ENCODE data around the gene BRINP1.
"Not testable (repeated sequence)": the region's sequence is repeated elsewhere in the genome, so short reads cannot be mapped to it uniquely, and the experiment has no call there.

Gene BRINP1

GRCh38 chr9:119215651-119216050, 153.6 kb downstream of the BRINP1 start:
- DNase-seq (ENCODE audit: low read depth in 2 of 3, low spot score in 2 of 3): no peak

DNA sequence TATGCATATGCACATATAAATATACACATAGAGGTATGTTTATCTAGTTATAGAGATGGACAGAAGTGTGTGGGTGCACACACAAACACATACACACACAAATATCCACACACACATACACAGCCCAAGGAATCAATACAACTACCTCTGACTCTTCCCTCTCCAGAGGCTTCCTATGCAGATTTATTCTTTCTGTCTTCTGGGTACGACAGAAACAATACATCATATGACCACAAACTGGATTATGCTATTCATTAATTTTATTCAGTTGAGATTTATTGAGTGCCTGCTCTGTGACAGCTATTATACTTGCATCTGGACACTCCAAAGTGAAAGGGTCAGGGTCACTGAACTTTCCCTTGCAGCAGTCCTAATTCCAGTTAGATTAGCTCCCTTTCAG, 155.8 kb downstream of the BRINP1 start:
- DNase-seq (ENCODE audit: low read depth in 2 of 3, low spot score in 2 of 3): no peak

DNA sequence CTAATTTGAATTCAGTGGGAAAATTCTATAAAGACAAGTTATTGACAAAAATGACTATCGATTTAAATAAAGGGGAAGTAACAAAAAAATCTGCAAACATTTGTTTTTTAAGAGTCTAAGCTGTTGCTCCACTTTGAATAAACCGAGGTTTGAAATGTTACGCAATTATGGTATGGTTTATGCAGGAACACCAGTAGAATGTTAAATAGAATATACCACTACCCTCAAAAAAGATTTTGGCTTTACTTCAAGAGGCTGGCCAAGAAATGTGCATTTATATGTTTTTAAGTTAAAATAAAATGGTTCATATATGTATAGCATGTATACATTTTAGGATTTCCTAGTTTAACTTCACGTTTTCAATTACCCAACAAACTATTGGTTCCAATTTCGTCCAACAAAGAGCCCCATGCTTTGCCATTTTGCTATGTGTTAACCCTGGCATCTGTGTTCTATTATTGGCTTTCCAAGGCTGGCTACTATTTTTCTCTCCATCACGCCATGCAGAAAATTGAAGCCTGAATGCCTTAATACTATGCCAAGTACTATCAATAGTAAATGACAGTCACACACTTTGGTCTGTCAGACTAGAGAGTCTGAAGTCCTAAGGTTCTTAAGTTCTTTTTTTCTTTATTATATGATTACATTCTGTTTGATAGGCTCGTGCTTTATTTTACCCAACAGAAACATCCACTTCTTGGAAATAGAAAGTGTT, 171.2 kb downstream of the BRINP1 start:
- no peak for DNase-seq (ENCODE audit: low read depth in 2 of 3, low spot score in 2 of 3)

DNA sequence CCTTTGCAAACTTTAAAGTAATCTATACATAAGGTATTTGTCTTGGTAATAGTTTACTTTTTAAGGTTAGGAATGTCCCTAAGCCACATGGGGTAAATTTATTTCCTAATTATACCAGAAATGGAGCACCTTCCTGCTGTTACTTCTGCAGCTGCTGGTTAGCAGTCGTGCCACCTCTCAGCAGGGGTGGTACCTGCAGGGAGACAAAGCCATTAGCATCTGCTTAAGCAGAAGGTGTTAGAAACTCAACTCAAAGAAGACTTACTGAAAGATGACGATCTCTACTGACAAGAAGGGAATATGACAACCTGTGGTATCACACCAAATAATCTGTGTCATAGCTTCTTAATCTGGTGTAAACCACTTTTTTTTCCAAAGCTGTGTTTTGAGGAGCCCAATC, 173.7 kb downstream of the BRINP1 start:
- DNase-seq (ENCODE audit: low read depth in 2 of 3, low spot score in 2 of 3): no peak

DNA sequence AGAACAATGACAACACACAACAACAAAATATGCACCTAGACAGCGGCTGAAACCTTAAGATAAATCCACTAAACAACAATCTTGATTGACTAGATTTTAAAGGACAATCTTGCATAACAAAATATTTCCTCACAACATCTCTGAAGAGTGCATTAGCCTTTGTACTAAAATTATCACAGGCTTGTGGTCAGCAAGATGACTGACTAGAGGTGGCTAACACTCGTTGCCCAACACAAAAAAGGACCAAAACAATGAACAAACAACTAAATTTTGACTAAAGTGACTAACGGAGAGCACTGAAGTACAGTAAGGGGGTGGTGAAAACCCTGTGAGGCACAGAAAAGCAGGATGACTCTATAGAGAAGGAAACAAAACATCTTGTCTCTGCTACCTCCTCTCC, 183.9 kb downstream of the BRINP1 start:
- DNase-seq (ENCODE audit: low read depth in 2 of 3, low spot score in 2 of 3): no peak

DNA sequence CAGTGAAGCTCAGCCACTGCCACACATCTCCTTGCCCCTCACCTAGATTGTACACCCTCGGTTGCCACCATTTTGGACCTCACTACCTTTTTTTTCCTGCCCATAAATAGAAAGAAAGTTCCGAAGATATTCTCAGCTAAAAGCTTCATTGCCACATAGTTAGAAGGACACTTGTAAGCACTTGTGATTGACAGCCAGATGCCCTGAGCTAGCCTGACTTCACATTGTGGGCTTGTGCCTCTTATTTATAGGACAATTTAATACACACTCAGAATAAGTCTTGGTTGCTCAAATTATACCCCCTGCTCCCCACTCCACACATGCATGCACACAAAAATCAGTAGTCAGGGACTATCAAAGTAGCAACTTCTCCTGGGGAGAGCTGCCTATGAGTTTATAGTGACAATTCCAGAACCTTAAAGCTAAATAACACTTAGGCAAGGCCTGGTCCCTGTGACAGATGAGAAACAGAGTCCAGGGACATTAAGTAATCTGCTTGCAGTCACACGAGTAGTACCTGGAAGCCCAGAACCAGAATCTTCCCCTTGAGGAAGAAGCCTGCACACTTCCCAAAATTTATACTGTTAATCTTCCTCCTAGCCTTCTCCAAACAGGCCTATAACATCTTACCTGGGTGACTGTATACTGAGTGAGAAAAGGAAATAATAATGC, 184.8 kb downstream of the BRINP1 start:
- DNase-seq (ENCODE audit: low read depth in 2 of 3, low spot score in 2 of 3): no peak

- DNase-seq (ENCODE audit: low read depth in 2 of 3, low spot score in 2 of 3): no peak
These were observed 187.7 kb downstream of the BRINP1 start for GRCh38 chr9:119181561-119181960.

DNA sequence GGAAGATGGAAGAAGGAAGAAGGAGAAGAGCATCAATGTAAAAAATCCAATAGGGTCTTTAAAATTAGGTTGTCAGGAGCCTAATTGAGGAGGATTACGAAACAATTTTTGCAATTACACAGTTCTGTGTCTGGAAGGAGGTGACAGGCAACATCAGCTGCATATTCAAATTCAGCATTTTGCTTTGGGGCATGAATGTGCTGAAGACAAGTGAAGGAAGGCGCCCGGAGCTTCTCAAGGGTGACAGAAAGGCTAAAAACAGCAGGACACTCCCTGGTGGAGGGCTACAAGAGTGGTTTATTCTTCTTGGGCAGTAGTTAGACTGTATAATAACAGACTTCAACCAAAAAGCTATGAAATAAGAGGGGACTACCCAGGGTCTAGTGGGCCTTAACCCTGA, 188.3 kb downstream of the BRINP1 start:
- no peak for DNase-seq (ENCODE audit: low read depth in 2 of 3, low spot score in 2 of 3)

- no peak for DNase-seq (ENCODE audit: low read depth in 2 of 3, low spot score in 2 of 3)
These were observed 189.5 kb downstream of the BRINP1 start for GRCh38 chr9:119179701-119180100.

DNA sequence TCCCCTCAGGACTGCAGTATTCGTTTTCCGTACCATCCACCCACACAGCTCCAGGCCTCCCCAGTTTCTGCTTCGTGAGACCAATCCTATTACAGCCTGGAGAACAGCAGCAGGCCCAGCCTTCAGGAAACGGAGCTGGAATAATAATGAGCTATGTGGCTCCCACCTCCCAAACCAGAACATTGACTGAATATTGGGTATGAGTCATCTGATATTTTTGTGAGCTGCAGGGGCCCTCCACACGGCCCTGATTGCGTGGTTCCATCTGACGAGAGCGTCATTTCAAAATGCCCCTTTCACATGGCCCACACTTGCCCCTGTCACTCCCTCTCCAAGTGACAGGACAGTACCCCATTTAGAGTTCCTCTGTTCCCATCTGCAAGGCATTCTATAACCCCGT, 192.0 kb downstream of the BRINP1 start:
- DNase-seq (ENCODE audit: low read depth in 2 of 3, low spot score in 2 of 3): no peak

DNA sequence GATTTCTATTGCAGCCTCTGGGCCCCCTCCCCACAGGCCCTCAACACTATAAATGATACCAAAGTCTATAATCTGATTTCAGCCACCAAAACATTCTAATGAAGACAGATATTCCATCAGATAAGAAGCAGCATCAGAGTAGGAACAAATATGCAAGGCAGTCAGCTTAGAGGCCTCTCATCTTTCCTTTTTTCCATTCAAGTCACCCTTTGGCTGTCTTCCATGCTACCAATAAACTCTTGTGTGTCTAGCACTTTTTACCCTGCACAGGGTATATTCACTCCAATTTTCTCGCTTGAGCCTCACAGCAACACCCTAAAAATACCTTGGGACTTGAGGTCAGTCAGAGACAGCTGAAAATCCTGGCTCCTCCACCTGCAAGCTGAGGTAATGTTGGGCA, 193.7 kb downstream of the BRINP1 start:
- no peak for DNase-seq (ENCODE audit: low read depth in 2 of 3, low spot score in 2 of 3)

- DNase-seq (ENCODE audit: low read depth in 2 of 3, low spot score in 2 of 3): not testable (repeated sequence)
These were observed 200.0 kb downstream of the BRINP1 start for GRCh38 chr9:119169222-119169621.

- no peak for DNase-seq (ENCODE audit: low read depth in 2 of 3, low spot score in 2 of 3)
These were observed 201.4 kb downstream of the BRINP1 start for GRCh38 chr9:119167876-119168275.

DNA sequence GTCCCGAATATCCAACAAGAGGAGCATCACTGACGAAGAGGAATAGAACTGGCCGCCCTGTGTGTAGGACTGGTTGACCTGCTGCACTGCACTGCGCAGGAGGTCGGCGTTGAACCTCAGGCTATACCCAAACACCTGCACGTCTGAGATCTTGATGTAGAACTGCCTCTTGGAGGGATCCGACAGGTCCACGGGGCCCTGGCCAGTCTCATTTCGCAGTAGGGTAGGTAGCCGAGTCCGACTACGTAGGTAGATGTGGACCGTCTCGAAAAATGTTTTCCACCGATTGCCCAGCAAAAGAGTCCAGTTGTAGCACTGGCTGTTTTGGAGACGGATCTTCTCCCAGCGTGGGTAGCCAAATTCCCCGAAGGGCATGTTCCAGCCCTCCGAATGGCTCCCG, 202.0 kb downstream of the BRINP1 start:
- DNase-seq (ENCODE audit: low read depth in 2 of 3, low spot score in 2 of 3): no peak

DNA sequence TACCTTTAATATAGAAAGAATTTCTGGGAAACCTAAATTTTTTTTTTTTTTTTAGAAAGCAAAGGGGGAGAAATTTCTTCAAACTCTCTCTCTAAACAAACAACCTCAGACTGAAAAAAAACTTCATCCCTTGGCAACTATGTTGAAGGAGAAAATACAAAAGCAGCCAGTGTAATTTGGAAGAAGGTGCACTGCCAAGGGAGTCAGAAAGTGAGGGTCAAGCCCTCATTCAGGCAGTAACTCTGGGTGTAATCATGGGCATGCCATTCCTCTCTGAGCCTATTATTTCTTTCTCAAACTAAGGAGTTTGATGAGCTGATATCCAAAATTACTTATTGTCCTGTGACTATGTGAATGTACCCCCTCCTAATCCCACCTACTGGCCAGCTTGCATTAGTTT, 203.1 kb downstream of the BRINP1 start:
- DNase-seq (ENCODE audit: low read depth in 2 of 3, low spot score in 2 of 3): no peak

DNA sequence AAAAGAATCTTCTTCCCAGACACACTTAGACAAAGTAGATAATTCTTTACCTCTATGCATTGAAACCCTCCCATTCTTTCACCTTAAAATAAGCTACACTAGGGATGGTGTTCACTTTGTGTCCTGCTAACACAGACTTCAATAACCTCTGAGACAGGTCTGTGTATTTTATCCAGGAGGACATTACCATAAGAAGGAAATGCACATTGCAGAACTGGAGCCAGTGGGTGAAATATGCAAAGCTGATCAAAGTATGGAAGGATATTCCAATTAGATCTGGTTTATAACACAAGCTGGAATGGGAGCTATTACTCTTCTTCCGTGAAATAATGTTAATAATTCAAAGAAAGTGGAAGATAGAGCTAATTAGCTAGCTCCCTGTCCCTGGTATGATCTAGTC, 204.1 kb downstream of the BRINP1 start:
- DNase-seq (ENCODE audit: low read depth in 2 of 3, low spot score in 2 of 3): no peak

GRCh38 chr9:119164716-119165115, 204.5 kb downstream of the BRINP1 start:
- DNase-seq (ENCODE audit: low read depth in 2 of 3, low spot score in 2 of 3): no peak

- DNase-seq (ENCODE audit: low read depth in 2 of 3, low spot score in 2 of 3): no peak
These were observed 208.7 kb downstream of the BRINP1 start for GRCh38 chr9:119160551-119160950.

DNA sequence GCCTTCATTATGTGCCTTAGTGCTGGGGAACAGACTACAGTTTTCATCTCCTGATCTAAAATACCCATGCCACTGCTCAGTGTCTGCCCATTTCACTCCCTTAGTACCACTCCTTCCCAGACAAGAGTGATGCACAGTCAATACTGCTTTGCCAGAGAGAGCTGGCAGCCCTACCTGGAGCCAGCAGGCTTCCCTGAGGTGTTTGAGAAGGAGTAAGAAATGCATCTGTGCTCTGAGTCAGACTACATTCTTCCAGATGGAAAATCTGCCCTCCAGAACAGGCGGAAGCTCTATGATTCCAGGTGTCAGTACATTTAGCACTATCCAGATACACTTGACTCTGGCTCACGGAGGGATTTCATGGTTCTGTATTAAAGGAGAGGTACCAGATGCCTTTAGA, 209.8 kb downstream of the BRINP1 start:
- no peak for DNase-seq (ENCODE audit: low read depth in 2 of 3, low spot score in 2 of 3)

- no peak for DNase-seq (ENCODE audit: low read depth in 2 of 3, low spot score in 2 of 3)
These were observed 212.0 kb downstream of the BRINP1 start for GRCh38 chr9:119157196-119157595.

DNA sequence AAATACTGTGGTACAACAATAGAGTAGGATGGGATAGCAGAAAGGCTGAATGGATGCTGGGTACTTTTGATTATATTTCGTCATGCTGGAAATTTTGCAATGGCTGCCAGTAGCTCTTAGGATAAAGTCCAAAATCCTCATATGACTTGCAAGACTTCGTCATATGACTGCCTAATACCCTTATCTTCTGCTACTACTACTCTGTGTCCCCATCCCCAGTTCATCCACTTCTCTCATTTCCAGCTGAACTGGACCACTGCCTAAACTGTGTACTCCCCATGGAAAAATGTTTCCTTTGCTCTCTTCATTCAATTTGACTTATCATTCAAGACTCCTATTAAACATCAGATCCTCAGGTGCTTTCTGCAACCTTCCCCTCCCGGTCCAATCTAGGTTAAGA, 212.9 kb downstream of the BRINP1 start:
- no peak for DNase-seq (ENCODE audit: low read depth in 2 of 3, low spot score in 2 of 3)

- DNase-seq (ENCODE audit: low read depth in 2 of 3, low spot score in 2 of 3): no peak
These were observed 214.7 kb downstream of the BRINP1 start for GRCh38 chr9:119154527-119154926.

- no peak for DNase-seq (ENCODE audit: low read depth in 2 of 3, low spot score in 2 of 3)
These were observed 215.8 kb downstream of the BRINP1 start for GRCh38 chr9:119153402-119153801.
